Mucosa of rectum (tissue), 2 donors: Measurements from ENCODE around the gene PRKAR1B.
A peak's percentile ranks its signal among the peaks of the same experiment; 100 is the strongest.

Source experiments
- H3K27ac ChIP-seq, 2 donors: one replicate each; pipeline ENCODE4 v1.7.0; 2013; ENCODE audit warnings: inconsistent platforms in 2 of 2, low read depth in 2 of 2, low read length in 2 of 2
- H3K27me3 ChIP-seq, 2 donors: one replicate each; pipeline ENCODE4 v1.7.0; 2013; ENCODE audit warnings: low read length in 2 of 2; ENCODE audit not compliant: control insufficient read depth in 2 of 2, insufficient read depth in 2 of 2
- H3K36me3 ChIP-seq, 2 donors: one replicate each; pipeline ENCODE4 v1.7.0; 2013; ENCODE audit warnings: low read length in 2 of 2; ENCODE audit not compliant: control insufficient read depth in 2 of 2, insufficient read depth in 2 of 2
- H3K4me1 ChIP-seq, 2 donors: one replicate each; pipeline ENCODE4 v1.7.0; 2013; ENCODE audit warnings: low read length in 2 of 2, mild to moderate bottlenecking in 1 of 2; ENCODE audit not compliant: control insufficient read depth in 2 of 2, insufficient read depth in 2 of 2
- H3K4me3 ChIP-seq, 2 donors: one replicate each; pipeline ENCODE4 v1.7.0; 2013; ENCODE audit warnings: low read length in 2 of 2
- H3K9ac ChIP-seq, 2 donors: one replicate each; pipeline ENCODE4 v1.7.0; 2013; ENCODE audit warnings: low read length in 2 of 2, low read depth in 1 of 2, mild to moderate bottlenecking in 1 of 2
- H3K9me3 ChIP-seq, 2 donors: one replicate each; pipeline ENCODE4 v1.7.0; 2013; ENCODE audit warnings: low read length in 2 of 2; ENCODE audit not compliant: control insufficient read depth in 2 of 2
- donor health status: healthy.
- donor health status: Normal muscosa, but diverticular disease.

The PRKAR1B gene

DNA sequence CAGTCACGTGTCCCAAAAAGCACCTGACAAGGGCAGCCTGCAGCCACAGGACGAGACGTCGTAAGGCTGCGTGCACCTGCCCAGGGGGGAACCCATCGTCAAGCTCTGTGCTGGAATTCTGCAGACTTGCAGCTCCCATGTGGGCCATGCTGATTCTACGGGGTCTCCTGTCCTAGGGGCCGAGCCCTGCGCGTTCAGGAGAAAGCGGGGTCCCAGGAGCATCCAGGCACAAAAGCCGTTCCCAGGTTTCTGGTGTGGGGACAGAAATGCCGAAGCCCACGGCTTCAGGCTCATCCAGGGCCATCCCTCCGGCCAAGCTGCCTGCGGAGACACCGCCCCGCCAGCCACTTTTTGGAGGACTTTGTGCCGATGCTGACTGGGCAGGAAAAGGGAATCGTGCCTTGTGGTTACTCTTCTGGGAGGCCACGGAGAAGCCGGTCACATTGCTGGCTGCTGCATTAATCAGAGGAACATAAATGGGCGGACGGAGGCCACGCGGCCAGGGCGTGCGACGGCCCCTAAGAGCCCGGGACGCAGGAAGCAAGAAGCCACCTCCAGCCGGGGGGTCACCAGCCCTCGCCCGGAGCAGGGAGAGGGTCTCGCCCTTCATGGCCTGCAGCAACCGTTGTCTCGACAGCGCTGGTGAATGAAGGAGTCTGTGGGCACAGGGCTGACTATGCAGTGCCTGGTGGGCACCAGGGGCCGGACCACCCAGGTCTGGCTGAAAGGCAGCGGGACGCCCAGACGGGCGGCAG lies 144.8 kb downstream of the PRKAR1B start:
- no peaks in the 10 kb centered on the region for H3K27me3 ChIP-seq
- no peaks in the 10 kb centered on the region for H3K4me1 ChIP-seq
- no peaks in the 10 kb centered on the region for H3K9me3 ChIP-seq
- H3K27ac ChIP-seq, result no peak overlapping the region
- peaks cover 8 to 10% of the 10 kb centered on the region in 2 donors for H3K36me3 ChIP-seq
- H3K9ac ChIP-seq, result no peak overlapping the region
- H3K4me3 ChIP-seq, result no peak overlapping the region

DNA sequence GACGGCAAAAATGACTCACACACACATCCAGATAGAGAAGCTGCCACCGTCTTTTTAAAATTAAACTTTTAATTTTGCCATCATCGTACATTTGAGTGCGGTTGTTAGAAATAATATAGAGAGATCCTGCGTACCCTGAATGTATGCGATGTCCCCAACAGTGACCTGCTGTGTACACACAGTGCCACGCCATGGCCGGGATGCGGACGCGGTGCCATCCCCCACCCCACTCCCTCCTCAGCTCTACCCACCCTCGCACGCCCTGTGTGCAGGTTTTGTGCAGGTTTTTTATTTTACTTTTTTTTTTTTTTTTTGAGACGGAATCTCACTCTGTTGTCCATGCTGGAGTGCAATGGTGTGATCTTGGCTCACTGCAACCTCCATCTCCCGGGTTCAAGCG lies 148.7 kb downstream of the PRKAR1B start:
- Histone ChIP-seq H3K36me3 (peaks cover 3% of the 10 kb centered on the region in 2 donors), H3K4me1 (peaks cover 6 to 8% of the 10 kb centered on the region in 2 donors), H3K27me3 (no peaks in the 10 kb centered on the region), H3K9me3 (no peaks in the 10 kb centered on the region), H3K9ac (no peak overlapping the region), H3K4me3 (no peak overlapping the region), H3K27ac (no peak overlapping the region)

DNA sequence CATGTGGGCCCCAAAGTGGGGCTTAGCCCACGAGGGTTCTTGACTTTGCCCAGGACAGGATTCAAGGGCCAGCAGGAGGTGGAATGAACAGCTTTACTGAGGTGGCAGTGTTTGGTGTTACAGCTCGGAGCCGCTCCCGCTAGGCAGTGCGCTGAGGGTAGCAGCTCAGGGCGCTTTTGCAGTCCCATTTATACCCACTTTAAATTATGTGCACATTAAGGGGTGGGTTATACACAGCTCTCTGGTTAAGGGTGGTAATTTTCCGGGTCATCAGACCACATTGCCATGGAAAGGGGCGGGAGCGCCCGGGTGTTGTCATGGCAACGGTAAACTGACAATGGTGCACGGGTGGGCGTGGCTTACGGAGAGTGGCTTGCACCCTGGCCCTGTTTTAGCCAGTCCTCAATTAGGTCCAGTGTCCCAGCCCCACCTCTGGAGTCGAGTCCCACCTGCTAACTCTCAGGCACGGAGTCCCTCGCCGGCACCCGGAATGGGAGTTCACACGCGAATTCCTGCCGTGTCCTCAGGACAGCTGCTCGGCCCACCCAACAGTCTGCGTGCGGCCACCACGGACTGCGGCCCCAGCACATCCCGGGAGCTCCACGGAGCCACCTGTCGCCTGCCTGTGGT lies 149.2 kb downstream of the PRKAR1B start:
- Histone ChIP-seq H3K4me1 (peaks cover 6 to 8% of the 10 kb centered on the region in 2 donors), H3K27ac (no peak overlapping the region), H3K36me3 (peaks cover 0 to 3% of the 10 kb centered on the region in 2 donors), H3K27me3 (no peaks in the 10 kb centered on the region), H3K4me3 (no peak overlapping the region), H3K9me3 (no peaks in the 10 kb centered on the region), H3K9ac (no peak overlapping the region)

DNA sequence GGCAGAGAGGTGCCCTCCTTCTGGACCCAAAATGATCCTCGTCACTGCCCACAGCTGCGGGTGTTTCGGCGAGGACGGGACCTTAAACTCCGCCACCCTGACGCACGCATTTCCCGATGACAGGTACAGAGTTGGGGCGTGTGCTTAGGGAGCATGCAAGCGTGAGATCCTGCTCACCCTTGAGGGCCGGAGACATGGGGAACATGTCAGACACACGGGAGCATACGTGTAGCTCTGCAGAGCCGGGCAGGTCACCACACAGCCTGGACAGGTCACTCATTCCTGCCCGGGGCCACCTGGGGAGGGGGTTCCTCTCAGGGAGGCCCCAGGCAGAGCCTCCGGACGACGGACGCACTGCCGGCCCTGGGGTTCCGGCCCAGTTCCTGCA lies 149.8 kb downstream of the PRKAR1B start:
- Histone ChIP-seq H3K36me3 (peaks cover 0 to 3% of the 10 kb centered on the region in 2 donors), H3K9ac (no peak overlapping the region), H3K9me3 (no peaks in the 10 kb centered on the region), H3K4me3 (no peak overlapping the region), H3K4me1 (peaks cover 6 to 8% of the 10 kb centered on the region in 2 donors), H3K27ac (no peak overlapping the region), H3K27me3 (no peaks in the 10 kb centered on the region)

DNA sequence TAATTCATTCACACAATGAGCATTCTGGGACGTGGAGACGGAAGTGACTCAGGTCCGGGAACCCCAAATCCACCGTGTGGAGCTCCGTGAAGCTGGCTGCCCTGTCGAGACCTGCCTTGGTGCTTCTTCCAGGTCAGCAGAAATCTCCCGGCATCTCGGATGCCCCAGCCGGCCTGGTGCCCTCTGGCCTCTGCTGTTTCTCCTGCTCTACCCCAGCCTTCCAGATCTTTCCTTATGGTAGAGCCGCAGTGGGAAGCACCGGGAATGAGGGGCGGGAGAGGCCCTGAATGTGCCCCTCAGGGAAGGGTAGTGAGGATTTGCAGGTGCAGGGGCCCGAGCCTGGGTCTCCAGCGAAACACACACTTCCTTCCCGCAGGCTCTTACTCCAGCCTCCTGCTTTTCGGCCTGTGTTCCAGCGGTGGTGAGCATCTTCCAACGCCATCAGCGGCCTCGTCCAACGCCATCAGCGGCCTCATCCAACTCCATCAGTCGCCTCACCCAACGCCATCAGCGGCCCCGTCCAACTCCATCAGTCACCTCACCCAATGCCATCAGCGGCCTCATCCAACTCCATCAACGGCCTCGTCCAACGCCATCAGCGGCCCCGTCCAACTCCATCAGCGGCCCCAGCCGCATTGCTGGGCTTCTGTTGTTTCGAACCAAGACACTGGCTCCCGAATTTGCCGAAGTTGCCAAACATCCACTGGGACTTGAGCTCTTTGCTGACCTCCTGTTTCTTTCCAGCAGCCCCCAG lies 150.4 kb downstream of the PRKAR1B start:
- Histone ChIP-seq H3K9me3 (no peaks in the 10 kb centered on the region), H3K9ac (no peak overlapping the region), H3K27ac (no peak overlapping the region), H3K4me3 (no peak overlapping the region), H3K27me3 (no peaks in the 10 kb centered on the region), H3K4me1 (peaks cover 6 to 8% of the 10 kb centered on the region in 2 donors), H3K36me3 (peaks cover 0 to 3% of the 10 kb centered on the region in 2 donors)

DNA sequence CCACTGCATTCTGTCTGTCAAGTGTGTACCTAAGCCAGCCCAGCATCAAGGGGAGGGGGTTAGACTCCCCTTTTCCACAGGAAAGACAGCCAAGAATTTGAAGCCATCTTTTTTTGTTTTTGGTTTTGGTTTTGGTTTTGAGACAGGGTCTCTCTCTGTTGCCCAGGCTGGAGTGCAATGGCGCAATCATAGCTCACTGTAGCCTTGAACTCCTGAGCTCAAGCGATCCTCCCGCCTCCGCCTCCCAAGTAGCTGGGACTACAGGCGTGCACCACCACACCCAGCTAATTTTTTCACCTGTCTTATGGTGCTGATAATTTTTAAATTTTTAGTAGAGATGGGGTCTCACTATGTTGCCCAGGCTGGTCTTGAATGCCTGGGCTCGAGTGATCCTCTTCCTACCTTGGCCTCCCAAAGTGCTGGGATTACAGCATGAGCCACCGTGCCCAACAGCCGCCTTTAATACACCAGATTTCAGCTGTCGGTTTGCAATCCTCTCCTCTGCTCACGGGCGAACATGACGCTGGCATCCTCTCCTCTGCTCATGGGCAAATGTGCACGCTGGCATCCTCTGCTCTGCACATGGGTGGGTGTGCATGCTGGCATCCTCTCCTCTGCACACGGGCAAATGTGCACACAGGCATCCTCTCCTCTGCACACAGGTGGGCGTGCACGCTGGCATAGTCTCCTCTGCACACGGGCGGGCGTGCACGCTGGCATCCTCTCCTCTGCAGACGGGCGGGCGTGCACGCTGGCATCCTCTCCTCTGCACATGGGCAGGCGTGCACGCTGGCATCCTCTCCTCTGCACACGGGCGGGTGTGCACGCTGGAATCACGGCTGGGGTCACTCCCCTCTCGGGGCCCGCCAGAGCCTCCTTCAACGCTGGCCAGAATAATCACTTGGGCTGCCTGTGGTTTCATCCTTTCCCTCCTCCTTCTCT lies 151.4 kb downstream of the PRKAR1B start:
- Histone ChIP-seq H3K27me3 (no peaks in the 10 kb centered on the region), H3K4me1 (peaks cover 6 to 8% of the 10 kb centered on the region in 2 donors), H3K36me3 (peaks cover 0 to 3% of the 10 kb centered on the region in 2 donors), H3K9ac (no peak overlapping the region), H3K4me3 (no peak overlapping the region), H3K9me3 (no peaks in the 10 kb centered on the region), H3K27ac (no peak overlapping the region)

DNA sequence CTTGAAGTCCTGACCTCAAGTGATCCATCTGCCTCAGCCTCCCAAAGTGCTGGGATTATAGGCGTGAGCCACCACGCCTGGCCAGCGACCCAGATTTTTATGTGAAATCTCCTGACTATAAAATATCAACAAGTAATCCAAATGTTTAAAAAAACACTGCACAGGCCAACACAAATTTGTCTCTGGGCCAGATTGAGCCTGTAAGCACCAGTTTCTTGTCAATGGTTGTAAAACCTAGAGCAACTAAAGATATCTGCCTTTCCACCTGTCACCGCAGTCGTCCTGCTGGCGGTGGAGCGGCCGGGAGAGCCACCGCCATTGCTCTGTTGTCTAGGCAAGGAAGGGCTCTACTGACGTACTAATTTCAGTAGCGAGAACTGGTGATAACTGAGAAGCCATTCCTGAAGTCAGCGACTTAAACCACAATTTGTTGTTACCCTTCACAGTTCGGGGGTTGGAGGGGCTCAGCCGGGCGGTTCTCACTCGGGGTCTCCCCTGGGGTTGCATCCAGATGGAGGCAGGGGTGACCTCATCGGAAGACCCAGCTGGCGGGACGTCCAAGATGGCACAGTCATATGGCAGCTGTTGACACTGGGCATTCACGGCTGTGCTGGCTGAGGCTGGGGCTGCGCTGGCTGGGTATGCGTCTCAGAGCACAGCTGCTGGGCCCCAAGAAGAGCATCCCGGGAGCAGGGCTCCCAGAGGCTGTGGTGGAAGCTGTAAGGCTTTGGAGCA lies 152.3 kb downstream of the PRKAR1B start:
- Histone ChIP-seq H3K4me1 (peaks cover 6 to 8% of the 10 kb centered on the region in 2 donors), H3K36me3 (peaks cover 0 to 3% of the 10 kb centered on the region in 2 donors), H3K27me3 (no peaks in the 10 kb centered on the region), H3K27ac (peak overlapping the region in 1 of 2 donors; percentile 3), H3K9me3 (no peaks in the 10 kb centered on the region), H3K4me3 (no peak overlapping the region), H3K9ac (no peak overlapping the region)

DNA sequence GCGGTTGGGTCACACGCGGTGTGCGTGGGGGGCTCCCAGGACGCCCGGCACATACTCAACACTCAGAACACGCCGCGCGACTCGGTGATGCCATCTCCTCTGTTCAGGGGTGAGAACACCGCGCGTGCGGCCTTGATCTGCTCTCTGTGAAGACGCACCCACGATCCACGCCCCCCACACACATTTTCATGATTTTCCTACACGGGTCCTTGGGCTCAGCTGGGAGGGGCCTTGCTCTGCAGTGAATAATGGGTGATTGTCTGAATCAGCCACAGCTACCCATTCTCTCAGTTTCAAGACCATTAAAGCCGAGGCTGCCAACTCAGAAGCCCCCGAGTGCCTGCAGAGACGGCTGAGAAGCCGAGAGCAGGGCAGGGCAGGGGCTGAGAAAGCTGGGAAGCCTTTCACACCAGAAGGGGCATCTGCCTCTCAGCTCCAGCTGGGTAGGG lies 153.1 kb downstream of the PRKAR1B start:
- Histone ChIP-seq H3K27ac (no peak overlapping the region), H3K9ac (no peak overlapping the region), H3K27me3 (no peaks in the 10 kb centered on the region), H3K4me1 (peaks cover 6 to 8% of the 10 kb centered on the region in 2 donors), H3K9me3 (no peaks in the 10 kb centered on the region), H3K36me3 (peaks cover 0 to under 1% of the 10 kb centered on the region in 2 donors), H3K4me3 (no peak overlapping the region)

DNA sequence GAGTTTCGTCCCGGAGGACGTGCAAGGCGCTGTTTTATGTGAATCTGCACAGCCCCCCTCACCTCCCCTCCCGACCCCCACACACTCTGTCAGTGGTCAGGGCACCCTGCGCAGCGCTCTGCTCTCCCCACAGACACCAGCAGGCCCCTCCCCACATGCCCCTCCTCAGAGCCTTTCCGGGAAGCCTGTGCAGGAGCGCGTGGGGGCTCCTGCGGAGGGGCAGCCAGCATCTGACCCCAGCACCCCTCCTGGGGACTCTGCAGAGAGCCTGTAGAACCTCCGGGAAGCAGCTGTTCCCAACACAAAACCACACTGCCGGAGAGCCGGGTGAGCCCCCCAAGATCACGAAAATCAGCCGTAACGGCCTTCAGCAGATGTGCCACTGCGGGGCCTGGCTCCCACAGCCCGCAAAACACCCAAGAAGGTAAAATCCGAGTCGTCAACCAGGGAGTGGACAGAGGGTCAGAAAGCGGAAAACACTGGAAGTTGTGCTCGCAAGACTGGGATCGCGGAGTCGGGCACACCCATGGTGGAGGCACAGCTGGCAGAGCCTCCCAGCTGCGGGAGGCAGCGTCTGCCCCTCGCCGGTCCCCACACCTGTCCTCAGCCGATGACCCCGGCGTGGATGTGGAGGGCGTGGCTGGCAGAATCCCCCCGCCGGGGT lies 153.7 kb downstream of the PRKAR1B start:
- H3K9ac ChIP-seq, result no peak overlapping the region
- no peak overlapping the region for H3K4me3 ChIP-seq
- no peaks in the 10 kb centered on the region for H3K36me3 ChIP-seq
- peaks cover 6 to 8% of the 10 kb centered on the region in 2 donors for H3K4me1 ChIP-seq
- no peaks in the 10 kb centered on the region for H3K9me3 ChIP-seq
- no peaks in the 10 kb centered on the region for H3K27me3 ChIP-seq
- no peak overlapping the region for H3K27ac ChIP-seq
